ENCODE measurements around the gene RAB31.

Gene RAB31

DNA sequence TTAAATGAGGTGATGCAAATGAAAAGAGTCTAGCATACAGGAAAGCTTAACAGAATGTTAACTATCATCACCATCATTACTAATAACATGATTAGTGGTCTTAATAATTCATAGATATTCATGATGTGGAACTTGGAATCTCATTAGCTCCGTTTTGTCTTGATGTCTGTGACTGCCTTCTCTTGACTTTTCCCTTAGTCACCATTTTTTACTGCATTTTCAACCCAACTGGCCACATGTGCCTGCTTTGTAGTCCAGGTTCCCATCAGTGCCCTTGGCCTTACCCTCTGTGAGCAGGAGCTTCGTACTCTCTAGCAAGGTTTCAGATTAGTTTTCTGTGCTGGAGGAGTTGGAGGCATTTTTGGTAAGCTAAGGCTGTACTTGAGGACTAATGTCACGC lies 47.0 kb downstream of the RAB31 start:
- Histone ChIP-seq H3K36me3 (ENCODE audit: insufficient read depth, low read length) (no peaks in the 10 kb centered on the region), H2AFZ (ENCODE audit: low read depth, low read length) (no peak overlapping the region), H3K9me3 (ENCODE audit: low read length) (peaks cover 2% of the 10 kb centered on the region), H3K4me3 (ENCODE audit: low read length) (no peak overlapping the region), H3K4me1 (ENCODE audit: insufficient read depth, low read length) (peaks cover 23% of the 10 kb centered on the region), H3K27me3 (ENCODE audit: insufficient read depth, low read length) (no peaks in the 10 kb centered on the region)

DNA sequence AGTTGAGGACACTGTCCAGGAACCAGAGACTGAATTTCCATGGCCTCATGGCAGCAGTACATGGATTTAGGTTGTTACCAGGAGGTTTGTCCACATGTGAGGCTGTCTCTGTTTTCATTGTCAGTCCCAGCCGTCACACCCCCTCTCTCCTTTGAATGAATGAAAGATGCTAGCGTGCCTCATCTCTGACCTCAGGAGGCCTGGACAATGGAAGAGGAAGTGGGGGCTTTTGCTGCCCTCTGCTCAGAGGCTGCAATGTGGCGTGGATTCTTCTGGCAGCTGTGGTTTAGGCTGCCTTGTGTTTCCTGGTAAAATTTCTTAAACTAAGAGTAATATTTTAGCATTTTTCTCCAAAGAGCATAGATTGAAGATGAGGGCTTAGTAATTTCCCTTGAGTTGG lies 47.5 kb downstream of the RAB31 start:
- Histone ChIP-seq H3K4me3 (ENCODE audit: low read length) (no peak overlapping the region), H3K36me3 (ENCODE audit: insufficient read depth, low read length) (no peaks in the 10 kb centered on the region), H3K27me3 (ENCODE audit: insufficient read depth, low read length) (no peaks in the 10 kb centered on the region), H2AFZ (ENCODE audit: low read depth, low read length) (no peak overlapping the region), H3K4me1 (ENCODE audit: insufficient read depth, low read length) (peaks cover 23% of the 10 kb centered on the region), H3K9me3 (ENCODE audit: low read length) (no peaks in the 10 kb centered on the region)

DNA sequence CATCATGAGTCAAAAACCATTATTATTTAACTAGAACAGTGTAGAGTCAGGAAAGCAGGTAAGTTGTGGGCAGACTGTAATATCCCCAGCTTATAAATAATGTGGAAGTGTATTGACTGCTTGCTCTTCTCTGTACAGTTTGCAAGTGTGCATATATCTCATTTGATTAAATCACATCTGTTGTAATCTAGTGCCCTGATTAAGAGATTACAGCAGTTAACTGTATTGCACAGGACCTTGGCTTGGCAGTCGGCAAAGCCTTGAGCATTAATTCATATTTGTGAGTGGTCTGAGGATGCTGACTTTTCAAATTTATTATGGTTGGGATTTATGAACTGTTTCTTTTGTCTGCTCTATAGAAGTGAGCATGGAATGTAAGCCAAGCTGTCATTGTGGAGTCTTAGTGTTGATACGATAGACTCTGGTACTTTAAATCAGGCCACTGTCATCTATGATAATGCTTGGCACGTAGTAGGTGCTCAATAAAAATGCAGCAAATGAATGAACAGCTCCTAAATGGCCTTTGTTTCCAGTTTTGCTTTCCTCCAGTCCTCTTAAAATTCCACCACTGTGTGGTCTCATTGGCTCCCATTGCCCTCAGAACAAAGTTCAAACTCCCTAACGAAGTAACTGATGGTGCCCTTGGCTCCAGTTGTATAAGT lies 48.3 kb downstream of the RAB31 start:
- no peaks in the 10 kb centered on the region for H3K27me3 ChIP-seq (ENCODE audit: insufficient read depth, low read length)
- no peaks in the 10 kb centered on the region for H3K36me3 ChIP-seq (ENCODE audit: insufficient read depth, low read length)
- no peak overlapping the region for H3K4me3 ChIP-seq (ENCODE audit: low read length)
- no peak overlapping the region for H2AFZ ChIP-seq (ENCODE audit: low read depth, low read length)
- H3K9me3 ChIP-seq (ENCODE audit: low read length): peaks cover 1% of the 10 kb centered on the region
- peaks cover 23% of the 10 kb centered on the region for H3K4me1 ChIP-seq (ENCODE audit: insufficient read depth, low read length)

DNA sequence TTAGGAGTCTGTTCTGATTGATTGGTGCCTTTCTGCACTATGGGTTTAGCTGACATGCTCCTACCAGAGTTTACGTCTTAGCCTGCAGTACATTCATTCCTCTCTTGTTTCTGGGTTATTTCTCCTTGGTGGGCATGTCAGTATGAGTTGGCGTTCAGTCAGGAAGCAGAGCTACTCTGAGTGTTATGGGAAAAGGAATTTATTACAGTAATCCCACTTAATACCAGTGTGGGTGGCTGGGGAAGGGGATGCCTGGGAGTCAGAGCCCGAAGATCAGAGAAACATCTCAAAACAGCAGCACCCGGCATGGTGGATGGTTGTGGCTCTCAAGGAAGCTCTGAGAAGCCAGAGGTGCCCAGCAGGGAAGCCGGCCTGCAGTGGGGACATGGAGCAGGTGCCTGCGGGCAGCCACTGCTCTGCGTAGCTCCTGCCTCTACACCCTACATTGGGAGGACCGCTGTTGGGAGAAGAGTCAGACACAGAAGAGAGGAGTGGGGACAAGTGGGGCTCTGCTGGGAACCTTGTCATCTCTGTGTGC lies 48.9 kb downstream of the RAB31 start:
- Histone ChIP-seq H3K4me3 (ENCODE audit: low read length) (no peak overlapping the region), H3K27me3 (ENCODE audit: insufficient read depth, low read length) (no peaks in the 10 kb centered on the region), H2AFZ (ENCODE audit: low read depth, low read length) (no peak overlapping the region), H3K4me1 (ENCODE audit: insufficient read depth, low read length) (peaks cover 23% of the 10 kb centered on the region), H3K36me3 (ENCODE audit: insufficient read depth, low read length) (no peaks in the 10 kb centered on the region), H3K9me3 (ENCODE audit: low read length) (peaks cover 3% of the 10 kb centered on the region)

DNA sequence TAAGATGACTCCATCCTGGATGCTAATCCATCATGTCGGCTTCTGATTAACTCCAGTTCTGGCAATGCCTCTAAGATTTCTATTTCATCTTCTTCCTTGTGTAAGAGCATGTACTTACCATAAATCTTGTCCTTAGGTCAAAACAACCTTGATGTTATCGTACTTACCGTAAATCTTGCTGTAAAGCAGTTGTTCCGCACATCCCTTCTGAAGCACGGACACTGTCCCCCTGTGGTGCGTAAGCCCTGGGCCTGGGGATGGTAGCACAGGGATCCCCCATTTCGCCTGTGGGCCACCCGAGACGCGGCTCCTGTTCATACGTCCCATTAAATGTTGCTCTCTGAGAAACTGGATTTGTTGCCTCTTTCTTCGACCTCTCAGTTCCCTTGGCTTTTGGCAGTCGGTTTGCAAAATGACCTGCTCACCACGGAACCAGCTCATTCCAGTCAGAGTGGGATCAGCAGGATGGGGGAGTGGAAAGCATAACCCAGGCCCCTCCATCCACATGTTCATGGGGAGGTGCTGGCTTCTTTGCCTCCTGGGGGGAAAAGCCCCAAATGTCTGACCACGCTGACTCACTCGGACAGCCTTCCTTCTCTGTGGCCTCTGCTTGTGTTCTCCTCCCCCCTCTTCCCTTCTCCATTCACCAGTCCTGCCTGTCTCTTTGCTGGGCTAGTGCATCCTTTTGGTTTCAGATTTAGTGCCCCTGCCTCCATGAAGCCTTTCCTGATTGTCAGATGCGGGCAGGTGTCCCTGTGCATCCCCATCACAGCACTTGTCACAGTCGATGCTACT lies 49.9 kb downstream of the RAB31 start:
- H3K4me1 ChIP-seq (ENCODE audit: insufficient read depth, low read length): peaks cover 23% of the 10 kb centered on the region
- no peaks in the 10 kb centered on the region for H3K27me3 ChIP-seq (ENCODE audit: insufficient read depth, low read length)

DNA sequence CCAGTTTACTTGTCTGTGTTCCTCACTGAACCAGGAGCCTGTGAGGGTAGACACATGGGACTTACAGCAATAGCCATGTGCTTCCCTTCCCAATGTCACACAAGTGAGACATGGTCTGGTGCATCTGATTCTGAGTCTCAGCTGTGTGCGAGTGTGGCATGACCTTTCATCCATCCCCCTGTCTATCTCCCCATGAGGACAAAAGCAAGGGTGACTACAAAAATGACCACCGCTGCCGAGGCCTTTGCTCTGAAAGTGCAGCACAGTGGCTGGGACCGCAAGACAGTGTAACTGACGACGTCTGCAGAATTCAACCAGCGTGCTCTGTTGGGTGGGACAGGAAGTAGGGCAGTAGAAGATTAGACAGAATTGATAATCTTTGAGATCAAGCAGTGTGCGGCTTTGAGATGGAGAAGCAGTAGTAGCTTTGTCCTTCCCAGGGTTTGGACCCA lies 50.5 kb downstream of the RAB31 start:
- no peaks in the 10 kb centered on the region for H3K36me3 ChIP-seq (ENCODE audit: insufficient read depth, low read length)
- H3K4me3 ChIP-seq (ENCODE audit: low read length): no peak overlapping the region
- peaks cover 6% of the 10 kb centered on the region for H3K9me3 ChIP-seq (ENCODE audit: low read length)

More for the DNA sequence above, 49.9 kb downstream of the RAB31 start:
- Histone ChIP-seq H3K4me3 (ENCODE audit: low read length) (no peak overlapping the region), H3K9me3 (ENCODE audit: low read length) (peaks cover 6% of the 10 kb centered on the region), H2AFZ (ENCODE audit: low read depth, low read length) (no peak overlapping the region), H3K36me3 (ENCODE audit: insufficient read depth, low read length) (no peaks in the 10 kb centered on the region)

DNA sequence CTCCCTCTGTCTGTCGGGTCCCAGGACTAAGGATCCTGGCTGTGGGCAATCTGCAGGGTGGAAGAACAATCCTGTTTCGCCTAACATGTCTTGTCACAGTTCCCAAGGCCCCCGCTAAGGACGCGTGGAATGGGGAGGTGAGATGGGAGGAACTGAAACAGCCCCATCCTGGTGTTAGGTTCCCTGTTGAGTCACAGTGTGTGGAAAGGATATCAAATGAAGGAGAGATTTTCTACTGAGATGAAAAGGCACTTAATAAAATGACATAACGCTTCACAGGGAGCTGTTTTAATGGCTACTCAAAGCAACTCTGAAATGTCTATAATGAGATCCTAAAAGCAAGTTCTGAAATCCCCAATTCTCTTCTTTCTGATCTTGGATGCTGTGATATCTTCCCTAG lies 52.5 kb downstream of the RAB31 start:
- Histone ChIP-seq H3K4me1 (ENCODE audit: insufficient read depth, low read length) (peaks cover 17% of the 10 kb centered on the region), H2AFZ (ENCODE audit: low read depth, low read length) (no peak overlapping the region), H3K36me3 (ENCODE audit: insufficient read depth, low read length) (no peaks in the 10 kb centered on the region), H3K4me3 (ENCODE audit: low read length) (no peak overlapping the region), H3K27me3 (ENCODE audit: insufficient read depth, low read length) (no peaks in the 10 kb centered on the region), H3K9me3 (ENCODE audit: low read length) (peaks cover 6% of the 10 kb centered on the region)

More for the DNA sequence above, 50.5 kb downstream of the RAB31 start:
- H3K4me1 ChIP-seq (ENCODE audit: insufficient read depth, low read length): peaks cover 23% of the 10 kb centered on the region
- no peaks in the 10 kb centered on the region for H3K27me3 ChIP-seq (ENCODE audit: insufficient read depth, low read length)
- H2AFZ ChIP-seq (ENCODE audit: low read depth, low read length): no peak overlapping the region

DNA sequence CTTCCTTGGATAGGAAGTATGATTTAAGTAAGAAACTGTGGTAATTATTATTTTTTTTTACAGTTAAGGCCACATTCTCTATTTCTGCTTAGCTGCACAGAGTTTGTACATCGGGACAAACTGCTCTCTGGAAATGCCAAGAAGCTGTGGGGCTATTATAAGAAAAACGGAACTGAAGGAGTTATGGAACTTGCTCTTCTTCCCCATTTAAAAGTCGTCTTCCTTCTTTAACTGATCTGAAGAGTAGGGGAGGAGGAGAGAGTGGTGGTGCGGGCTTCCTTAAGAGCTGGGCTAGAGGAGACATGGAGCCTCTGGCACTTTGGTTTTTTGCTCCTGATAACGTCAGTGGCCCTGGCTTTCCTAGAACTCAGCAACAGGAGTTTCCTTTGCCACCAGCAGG lies 54.4 kb downstream of the RAB31 start:
- Histone ChIP-seq H3K4me1 (ENCODE audit: insufficient read depth, low read length) (peaks cover 12% of the 10 kb centered on the region), H3K27me3 (ENCODE audit: insufficient read depth, low read length) (no peaks in the 10 kb centered on the region), H3K9me3 (ENCODE audit: low read length) (peaks cover 6% of the 10 kb centered on the region), H3K4me3 (ENCODE audit: low read length) (no peak overlapping the region), H3K36me3 (ENCODE audit: insufficient read depth, low read length) (no peaks in the 10 kb centered on the region), H2AFZ (ENCODE audit: low read depth, low read length) (no peak overlapping the region)

DNA sequence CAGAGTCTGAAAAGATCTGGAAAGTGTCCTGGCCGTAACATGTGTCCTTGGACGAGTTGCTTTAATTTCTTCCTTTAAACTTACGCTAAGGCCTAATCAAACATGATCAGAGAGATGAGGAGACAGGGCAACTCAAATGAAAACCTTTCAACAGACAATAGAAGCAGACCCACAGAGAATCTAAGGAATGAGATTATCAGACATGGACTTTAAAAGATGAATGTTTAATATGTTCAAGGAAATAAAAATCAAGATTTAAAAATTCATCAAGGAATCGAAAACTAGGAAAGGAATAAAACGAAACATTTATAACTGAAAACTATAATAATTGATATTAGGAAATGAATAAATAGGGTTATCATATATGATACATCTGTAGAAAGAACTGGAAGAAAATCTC lies 55.1 kb downstream of the RAB31 start:
- Histone ChIP-seq H3K36me3 (ENCODE audit: insufficient read depth, low read length) (no peaks in the 10 kb centered on the region), H3K4me1 (ENCODE audit: insufficient read depth, low read length) (peaks cover 7% of the 10 kb centered on the region)

DNA sequence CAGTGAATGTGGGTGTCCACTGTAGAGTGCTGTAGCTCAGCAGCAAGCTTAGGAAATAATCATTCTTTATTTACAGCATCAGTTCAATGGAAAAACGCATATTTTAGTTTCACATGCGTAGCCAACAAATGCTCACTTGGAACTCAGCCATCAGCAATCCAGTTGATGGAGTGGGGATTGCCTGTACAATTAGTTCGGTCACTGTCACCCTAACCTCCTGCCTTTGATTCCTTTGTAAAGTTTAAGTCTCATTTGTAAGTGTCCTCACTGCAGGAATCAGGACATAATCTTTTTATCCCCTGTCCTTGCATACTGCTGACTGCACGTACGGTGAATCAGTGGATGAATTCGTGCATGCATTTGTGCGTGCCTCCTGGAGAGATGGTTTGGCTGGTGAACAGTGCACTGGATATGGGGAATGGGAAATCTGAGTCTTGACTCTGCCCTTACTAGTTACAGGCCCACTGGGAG lies 55.9 kb downstream of the RAB31 start:
- Histone ChIP-seq H3K9me3 (ENCODE audit: low read length) (peaks cover 6% of the 10 kb centered on the region), H3K27me3 (ENCODE audit: insufficient read depth, low read length) (no peaks in the 10 kb centered on the region), H2AFZ (ENCODE audit: low read depth, low read length) (no peak overlapping the region), H3K36me3 (ENCODE audit: insufficient read depth, low read length) (no peaks in the 10 kb centered on the region), H3K4me3 (ENCODE audit: low read length) (no peak overlapping the region), H3K4me1 (ENCODE audit: insufficient read depth, low read length) (no peaks in the 10 kb centered on the region)

More for the DNA sequence above, 55.1 kb downstream of the RAB31 start:
- Histone ChIP-seq H3K4me3 (ENCODE audit: low read length) (no peak overlapping the region), H3K27me3 (ENCODE audit: insufficient read depth, low read length) (no peaks in the 10 kb centered on the region), H2AFZ (ENCODE audit: low read depth, low read length) (no peak overlapping the region), H3K9me3 (ENCODE audit: low read length) (peaks cover 6% of the 10 kb centered on the region)

DNA sequence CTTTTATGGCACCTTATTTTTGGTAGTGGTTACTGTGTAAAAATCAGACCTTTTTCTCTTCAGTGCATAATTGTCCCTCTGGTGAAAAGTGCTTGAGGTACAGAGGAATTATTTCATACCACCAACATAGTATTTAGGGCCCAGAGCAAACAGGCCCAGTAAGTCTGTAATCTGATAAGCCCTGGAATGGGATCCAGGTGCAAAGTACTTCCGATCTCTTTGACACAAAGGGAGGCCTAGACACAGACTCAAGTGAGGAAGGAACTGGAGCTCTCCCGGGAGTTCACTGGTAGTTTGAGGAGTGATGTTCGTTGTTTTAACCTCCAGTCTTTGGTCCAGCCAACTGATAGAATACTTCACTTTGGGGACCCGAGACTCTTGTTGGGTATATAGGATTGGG lies 57.4 kb downstream of the RAB31 start:
- Histone ChIP-seq H3K27me3 (ENCODE audit: insufficient read depth, low read length) (no peaks in the 10 kb centered on the region), H3K4me1 (ENCODE audit: insufficient read depth, low read length) (no peaks in the 10 kb centered on the region), H2AFZ (ENCODE audit: low read depth, low read length) (no peak overlapping the region), H3K4me3 (ENCODE audit: low read length) (no peak overlapping the region), H3K36me3 (ENCODE audit: insufficient read depth, low read length) (no peaks in the 10 kb centered on the region), H3K9me3 (ENCODE audit: low read length) (peaks cover 6% of the 10 kb centered on the region)

DNA sequence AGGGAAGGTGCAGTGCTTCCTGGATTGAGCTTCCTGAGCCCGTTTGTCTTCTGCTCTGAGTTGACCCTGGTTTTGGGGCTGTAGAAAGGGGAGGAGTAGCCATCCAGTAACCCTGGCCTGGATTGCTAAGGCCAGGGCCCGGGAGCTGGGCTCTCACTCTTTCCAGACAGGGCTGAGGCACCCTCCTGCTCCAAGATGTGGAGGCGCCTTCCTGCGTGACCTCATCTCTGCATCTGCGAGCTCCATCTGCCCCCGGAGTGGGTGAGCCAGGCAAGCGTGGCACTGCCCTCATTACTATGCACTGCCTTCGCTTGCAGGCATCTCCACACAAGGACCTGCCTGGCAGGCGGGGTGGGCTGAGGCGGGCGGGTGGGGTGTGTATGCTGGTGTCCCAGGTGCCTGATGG lies 58.0 kb downstream of the RAB31 start:
- H3K4me1 ChIP-seq (ENCODE audit: insufficient read depth, low read length): no peaks in the 10 kb centered on the region

DNA sequence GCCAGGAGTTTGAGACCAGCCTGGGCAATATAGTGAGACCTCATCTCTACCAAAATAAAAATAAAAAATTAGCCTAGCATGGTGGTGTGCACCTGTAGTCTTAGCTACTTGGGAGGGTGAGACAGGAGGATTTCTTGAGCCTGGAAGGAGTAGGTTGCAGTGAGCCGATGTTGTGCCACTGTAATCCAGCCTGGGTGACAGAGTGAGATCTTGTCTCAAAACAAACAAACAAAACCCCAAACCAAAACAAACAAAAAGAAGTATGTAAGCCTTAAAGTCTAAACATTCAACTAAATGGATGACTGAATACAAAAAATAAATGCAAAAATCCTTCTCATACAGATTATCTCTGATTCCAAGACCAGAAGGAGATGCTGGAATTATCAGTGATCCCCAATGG lies 58.6 kb downstream of the RAB31 start:
- H3K36me3 ChIP-seq (ENCODE audit: insufficient read depth, low read length): no peaks in the 10 kb centered on the region
- no peak overlapping the region for H2AFZ ChIP-seq (ENCODE audit: low read depth, low read length)
- H3K4me3 ChIP-seq (ENCODE audit: low read length): no peak overlapping the region
- H3K9me3 ChIP-seq (ENCODE audit: low read length): peaks cover 3% of the 10 kb centered on the region
- H3K27me3 ChIP-seq (ENCODE audit: insufficient read depth, low read length): no peaks in the 10 kb centered on the region
- H3K4me1 ChIP-seq (ENCODE audit: insufficient read depth, low read length): no peaks in the 10 kb centered on the region

More for the DNA sequence above, 58.0 kb downstream of the RAB31 start:
- Histone ChIP-seq H3K27me3 (ENCODE audit: insufficient read depth, low read length) (no peaks in the 10 kb centered on the region), H2AFZ (ENCODE audit: low read depth, low read length) (no peak overlapping the region), H3K36me3 (ENCODE audit: insufficient read depth, low read length) (no peaks in the 10 kb centered on the region), H3K9me3 (ENCODE audit: low read length) (peaks cover 6% of the 10 kb centered on the region), H3K4me3 (ENCODE audit: low read length) (no peak overlapping the region)
